GM21390 (cell line): ENCODE results near the gene HTRA3.

Source experiments
- ATAC-seq: cut with Tn5 transposase; IDR thresholded peaks from one replicate; pipeline ENCODE4 v1.9.1; 2021; ENCODE audit not compliant: unreplicated experiment

The HTRA3 gene

DNA sequence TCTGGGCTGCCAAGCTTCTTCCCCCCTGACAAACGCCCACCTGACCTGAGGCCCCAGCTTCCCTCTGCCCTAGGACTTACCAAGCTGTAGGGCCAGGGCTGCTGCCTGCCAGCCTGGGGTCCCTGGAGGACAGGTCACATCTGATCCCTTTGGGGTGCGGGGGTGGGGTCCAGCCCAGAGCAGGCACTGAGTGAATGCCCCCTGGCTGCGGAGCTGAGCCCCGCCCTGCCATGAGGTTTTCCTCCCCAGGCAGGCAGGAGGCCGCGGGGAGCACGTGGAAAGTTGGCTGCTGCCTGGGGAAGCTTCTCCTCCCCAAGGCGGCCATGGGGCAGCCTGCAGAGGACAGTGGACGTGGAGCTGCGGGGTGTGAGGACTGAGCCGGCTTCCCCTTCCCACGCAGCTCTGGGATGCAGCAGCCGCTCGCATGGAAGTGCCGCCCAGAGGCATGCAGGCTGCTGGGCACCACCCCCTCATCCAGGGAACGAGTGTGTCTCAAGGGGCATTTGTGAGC lies 37.0 kb downstream of the HTRA3 start:
- ATAC-seq, result no peak

DNA sequence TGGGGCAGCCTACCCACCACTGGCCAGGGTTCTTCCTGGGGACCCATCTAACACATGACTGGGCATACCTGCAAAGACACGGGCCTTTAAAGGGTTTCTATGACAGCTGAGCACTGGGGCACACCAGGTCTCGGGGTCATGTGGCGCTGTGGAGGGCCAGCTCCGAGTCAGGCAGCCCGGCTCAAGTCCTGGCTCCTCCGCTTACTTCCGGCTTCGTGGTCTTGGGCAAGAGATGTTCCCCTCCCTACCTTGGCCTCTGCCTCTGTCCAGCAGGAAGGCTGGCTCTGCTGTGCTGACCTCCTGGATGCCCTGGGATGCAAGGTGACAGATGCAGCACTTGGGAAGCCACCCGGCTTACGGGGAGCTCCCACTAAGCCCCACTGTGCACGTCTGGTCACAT lies 37.6 kb downstream of the HTRA3 start:
- ATAC-seq, result no peak

- ATAC-seq, result no peak
These were observed 38.2 kb downstream of the HTRA3 start for GRCh38 chr4:8307714-8308113.

- ATAC-seq, result no peak
These were observed 38.6 kb downstream of the HTRA3 start for GRCh38 chr4:8308144-8308543.

GRCh38 chr4:8308856-8309771 lies 39.6 kb downstream of the HTRA3 start:
- no peak for ATAC-seq

- no peak for ATAC-seq
These were observed 40.8 kb downstream of the HTRA3 start for GRCh38 chr4:8310306-8310705.

DNA sequence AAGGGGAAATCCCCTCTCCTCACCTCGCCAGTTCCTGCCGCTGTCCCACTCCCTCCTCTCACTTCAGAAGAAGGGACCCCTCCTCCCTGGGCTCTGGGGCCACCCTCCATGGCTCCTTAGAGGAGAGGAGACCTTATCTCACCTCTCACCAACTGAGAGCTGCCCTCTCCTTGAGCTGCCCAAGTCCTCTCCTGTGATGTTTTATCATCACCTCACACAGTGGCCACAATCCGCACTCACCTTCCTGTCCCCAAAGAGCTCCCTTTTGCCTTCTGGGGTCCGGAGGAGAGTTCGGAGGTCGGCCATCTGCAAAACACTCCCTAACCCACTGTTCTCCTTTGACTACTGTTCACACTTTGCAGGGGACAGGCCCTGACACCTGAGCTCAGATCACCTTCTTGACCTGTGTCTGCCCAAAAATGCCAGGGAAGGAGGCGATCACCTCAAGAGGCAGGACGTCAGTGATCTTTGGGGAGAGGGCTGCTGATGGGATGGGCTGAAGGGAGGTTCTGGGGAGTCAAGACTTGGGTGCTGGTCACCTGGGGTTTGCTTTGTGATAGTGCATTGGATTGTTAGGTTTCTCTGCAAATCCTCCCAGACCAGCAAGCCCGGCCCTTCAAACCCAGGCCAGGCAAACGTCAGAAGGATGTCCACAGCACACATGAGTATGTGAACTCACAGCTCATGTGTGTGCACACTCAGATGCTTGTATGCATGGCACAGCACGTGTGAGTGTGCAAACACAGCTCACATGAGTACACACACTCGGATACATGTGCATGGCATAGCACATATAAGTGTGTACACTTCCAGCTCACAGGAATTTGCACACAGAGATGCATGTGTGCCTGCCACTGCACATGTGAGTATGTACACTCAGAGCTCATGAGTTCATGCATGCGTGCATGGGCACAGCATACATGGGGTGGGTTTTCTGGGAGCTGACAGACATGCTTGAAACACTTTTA lies 41.8 kb downstream of the HTRA3 start:
- no peak for ATAC-seq

GRCh38 chr4:8312069-8312445 lies 42.5 kb downstream of the HTRA3 start:
- no peak for ATAC-seq

DNA sequence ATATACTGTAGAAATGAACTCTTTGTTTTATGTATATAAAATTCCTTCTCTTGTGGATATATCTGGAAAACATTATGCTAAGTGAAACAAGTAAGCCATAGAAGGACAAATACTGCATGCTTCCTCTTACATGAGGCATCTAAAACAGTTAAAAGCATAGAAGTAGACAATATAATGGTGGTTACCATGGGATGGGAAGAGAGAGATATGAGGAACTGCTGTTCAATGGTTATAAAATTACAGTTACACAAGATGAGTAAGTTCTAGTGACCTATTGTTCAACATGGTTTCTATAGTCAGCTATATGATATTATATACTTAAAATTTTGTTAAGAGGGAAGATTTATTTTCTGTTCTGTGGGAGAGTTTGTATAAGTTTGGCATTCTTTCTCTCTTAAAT lies 43.4 kb downstream of the HTRA3 start:
- no peak for ATAC-seq

DNA sequence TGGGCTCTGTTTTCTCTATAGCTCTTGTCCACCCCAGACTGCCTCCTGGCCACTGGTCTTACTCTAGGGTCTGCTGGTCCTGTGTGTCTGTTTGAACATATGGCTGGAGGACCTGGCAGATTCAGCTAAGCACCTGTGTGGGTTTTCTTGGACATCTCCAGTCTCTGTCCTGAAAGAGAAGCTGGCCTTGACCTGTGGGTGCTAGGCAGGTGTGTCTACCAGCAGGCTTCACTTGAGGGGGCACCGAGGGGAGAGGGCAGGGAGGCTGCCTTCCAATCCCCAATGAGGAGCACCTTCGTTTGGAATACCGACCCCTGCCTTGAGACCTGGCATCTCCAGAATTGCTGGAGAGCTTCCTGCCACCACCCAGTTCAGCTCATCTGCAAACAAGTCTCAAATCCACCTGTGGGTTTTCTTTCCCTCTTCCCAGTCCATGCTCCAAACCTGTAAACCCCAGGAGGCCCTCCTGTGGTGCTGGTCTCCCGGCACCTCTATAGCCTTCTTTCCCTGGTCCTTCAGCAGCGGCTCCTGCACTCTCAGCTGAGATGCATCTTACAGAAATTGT lies 45.2 kb downstream of the HTRA3 start:
- ATAC-seq, result no peak

DNA sequence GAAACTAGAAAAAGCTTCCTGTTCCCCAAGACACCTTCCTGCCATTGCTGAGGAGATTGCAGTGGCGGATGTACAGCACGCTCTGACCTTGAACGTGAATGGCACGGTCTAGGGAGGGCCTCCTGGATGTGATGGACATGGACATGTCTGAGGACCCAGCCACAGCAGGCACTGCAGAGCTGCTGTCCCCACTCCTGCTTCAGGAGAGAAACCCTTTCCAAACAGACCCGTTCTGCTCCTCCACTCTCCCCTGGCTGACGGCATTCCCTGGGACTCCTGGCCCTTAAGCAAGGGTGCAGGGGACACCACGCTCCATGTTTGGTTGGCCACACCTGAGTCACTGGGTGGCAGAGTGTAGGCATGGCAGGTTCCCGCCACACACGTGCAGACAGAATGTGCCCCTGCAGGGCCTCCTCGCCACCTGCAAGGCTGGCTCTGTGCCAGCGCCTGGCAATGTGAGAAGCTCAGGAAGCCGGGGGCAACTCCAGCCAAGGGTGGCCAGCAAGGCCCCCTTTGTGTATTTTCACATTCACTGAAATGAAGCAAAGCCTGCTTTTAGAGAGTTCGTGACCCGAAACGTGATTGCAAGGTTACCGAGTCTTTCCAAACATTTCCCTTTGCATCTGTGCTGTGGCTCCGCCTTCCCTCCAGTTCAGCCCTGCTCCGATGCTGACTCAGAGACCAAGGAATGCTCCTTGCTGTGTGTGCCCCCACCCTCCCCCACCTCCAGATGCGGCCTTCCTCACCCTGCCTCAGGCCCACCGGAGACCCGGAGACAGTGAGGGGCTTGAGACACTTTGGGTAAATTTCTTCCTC lies 46.1 kb downstream of the HTRA3 start:
- no peak for ATAC-seq

DNA sequence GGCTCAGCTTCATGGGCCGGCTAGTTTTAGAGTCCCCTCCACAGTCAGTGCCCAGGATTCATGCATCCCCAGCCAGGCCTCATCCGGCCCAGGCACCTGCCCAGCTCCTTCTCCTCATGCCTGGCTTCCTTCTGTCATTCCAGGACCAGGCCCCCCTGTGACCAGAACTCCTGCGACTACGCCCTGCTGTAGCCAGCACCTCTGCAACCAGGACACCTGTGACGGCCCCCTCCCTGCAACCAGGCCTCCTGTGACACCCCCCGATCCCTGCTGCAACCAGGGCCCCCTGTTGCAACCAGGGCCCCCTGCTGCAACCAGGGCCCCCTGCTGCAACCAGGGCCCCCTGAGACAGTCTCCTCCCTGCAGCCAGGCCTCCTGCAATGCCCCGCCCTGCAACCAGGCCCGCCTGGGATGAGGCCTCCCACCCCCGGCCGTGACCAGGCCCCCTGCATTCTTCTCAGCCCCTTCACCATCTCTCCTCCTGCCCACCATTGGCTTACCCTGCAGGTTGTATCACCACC lies 46.8 kb downstream of the HTRA3 start:
- no peak for ATAC-seq

- no peak for ATAC-seq
These were observed 47.4 kb downstream of the HTRA3 start for GRCh38 chr4:8316911-8317351.

- no peak for ATAC-seq
These were observed 47.9 kb downstream of the HTRA3 start for GRCh38 chr4:8317474-8317873.

DNA sequence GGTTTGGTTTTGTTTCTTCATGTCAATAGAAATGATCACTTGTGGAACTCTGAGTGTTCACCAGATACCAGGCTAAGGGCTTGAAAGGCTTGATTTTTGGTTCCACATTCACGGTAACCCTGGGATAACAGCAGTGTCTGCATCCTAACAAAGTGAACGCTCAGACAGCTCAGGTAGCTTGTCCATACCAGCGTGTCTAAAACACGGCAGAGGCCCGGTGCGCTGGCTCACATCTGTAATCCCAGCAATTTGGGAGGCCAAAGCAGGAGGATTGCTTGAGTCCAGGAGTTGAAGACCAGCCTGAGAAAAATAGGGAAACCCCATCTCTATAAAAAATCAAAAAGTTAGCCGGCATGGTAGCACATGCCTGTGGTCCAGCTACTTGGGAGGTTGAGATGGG lies 49.0 kb downstream of the HTRA3 start:
- no peak for ATAC-seq

GRCh38 chr4:8319061-8319460 lies 49.5 kb downstream of the HTRA3 start:
- ATAC-seq, result no peak

GRCh38 chr4:8319731-8320385 lies 50.3 kb downstream of the HTRA3 start:
- no peak for ATAC-seq

DNA sequence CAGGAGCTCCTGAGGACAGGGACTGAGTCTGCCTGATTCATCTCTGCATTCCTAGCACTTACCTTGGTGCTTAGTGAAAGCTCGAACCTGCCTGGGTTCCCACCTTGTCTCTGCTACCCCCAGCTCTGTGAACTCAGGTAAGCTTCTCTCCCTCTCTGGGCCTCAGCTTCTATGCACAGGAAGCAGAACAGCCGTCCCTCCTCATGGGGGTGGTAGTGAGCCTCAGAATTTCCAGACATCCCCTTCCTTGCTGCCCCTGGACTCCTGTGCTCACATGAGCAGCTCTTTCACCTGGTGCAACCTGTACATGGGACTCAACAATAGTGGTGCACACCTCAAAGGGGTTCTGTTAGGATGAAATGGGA lies 50.8 kb downstream of the HTRA3 start:
- no peak for ATAC-seq

DNA sequence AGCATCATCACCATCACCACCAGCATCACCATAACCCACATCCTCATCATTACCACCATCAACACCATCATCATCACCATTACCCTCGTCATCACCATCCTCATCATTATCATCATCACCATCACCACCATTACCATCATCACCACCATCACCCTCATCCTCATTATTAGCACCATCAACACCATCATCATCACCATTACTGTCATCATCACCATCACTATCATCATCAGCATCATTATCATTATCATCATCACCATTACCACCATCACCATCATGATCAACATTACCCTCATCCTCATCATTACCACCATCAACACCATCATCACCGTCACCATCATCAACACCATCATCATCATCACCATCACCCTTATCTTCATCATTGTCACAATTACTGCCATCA lies 51.7 kb downstream of the HTRA3 start:
- ATAC-seq, result no peak

DNA sequence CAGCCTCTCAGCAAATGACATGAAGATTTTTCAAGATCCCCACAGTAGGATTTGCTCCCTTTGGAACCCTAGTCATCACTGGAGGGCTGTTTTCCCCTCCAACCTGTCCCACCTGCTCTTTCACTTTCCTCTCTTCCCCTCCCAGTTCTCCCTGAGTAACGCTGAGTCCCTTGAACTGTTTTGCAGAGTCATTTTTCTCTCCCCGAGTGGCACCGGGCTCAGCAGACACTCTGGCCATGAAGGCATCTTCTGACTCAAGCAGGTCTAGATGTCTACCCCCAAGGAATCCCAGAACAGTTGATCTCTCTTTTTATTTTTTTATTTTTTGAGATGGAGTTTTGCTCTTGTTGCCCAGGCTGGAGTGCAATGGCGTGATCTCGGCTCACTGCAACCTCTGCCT lies 52.2 kb downstream of the HTRA3 start:
- no peak for ATAC-seq
